Measurements from ENCODE around the gene MICU1.
A peak's percentile ranks its signal among the peaks of the same experiment; 100 is the strongest.
"Not testable (repeated sequence)": the region's sequence is repeated elsewhere in the genome, so short reads cannot be mapped to it uniquely, and the experiment has no call there.

MICU1 gene

DNA sequence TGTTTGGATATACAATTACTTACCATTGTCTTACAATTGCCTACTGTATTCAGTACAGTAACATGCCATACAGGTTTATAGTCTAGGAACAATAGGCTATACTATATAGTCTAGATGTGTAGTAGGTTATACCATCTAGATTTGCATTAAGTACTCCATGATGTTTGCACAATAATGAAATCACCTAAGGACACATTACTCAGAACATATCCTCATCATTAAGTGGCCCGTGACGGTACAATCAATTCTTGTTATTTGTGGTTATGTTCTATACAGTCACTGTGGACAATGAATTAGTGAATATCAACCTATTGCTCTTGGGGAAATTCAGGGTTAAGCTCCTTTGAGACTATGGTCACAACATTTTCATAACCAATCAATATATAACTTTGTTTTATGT lies 75.6 kb downstream of the MICU1 start:
- no peak for DNase-seq

DNA sequence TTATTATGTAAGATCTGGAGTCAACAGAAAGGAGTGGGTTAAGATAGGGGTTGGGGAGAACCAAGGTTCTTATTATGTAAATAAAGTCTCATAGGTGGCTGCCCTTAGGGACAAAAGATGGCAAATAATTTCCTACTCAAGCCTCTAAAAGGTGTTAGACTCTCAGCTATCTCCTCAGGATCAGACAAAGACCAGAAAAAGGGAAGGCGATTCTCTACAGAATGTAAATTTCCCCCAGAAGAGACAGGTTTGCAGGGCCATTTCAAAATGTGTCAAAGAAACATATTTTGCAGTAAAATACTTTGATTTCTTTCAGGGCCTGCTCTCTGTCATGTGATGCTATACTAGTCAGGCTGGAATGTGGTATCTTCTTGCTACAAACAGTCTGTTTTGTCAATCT lies 80.3 kb downstream of the MICU1 start:
- no peak for DNase-seq

DNA sequence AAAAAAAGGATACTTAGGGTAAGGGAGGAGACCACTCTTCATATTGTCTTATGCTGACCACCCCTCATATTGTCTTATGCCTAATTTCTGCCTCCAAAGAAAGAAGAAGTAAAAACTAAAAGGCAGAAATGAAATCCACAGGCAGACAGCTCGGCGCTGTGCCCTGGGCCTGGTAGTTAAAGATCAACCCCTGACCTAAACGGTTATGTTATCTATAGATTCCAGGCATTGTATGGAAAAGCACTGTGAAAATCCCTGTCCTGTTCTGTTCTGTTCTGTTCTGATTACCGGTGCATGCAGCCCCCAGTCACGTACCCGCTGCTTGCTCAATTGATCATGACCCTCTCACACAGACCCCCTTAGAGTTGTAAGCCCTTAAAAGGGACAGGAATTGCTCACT lies 82.0 kb downstream of the MICU1 start:
- not testable (repeated sequence) for DNase-seq

DNA sequence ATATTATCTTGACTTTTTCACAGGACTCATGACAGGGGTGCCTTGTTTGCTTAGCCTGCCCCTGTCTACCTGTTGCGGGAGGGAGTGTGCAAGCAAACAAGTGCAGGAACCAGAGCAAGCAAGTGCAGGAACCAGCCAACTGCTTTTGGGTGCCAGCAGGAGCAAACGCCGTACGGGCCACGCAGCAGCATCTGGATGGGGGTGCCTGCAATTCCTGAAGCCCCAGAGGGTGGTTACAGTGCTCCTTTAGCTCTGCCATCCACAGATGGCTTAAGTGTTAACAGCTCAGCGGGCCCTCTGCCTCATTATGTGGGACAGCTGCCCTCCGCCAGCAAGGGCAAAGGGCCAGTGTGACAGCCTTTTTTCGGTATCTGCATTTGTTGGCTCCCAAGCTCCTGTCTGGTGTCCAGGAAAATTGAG lies 83.5 kb downstream of the MICU1 start:
- DNase-seq = peak; percentile 23

DNA sequence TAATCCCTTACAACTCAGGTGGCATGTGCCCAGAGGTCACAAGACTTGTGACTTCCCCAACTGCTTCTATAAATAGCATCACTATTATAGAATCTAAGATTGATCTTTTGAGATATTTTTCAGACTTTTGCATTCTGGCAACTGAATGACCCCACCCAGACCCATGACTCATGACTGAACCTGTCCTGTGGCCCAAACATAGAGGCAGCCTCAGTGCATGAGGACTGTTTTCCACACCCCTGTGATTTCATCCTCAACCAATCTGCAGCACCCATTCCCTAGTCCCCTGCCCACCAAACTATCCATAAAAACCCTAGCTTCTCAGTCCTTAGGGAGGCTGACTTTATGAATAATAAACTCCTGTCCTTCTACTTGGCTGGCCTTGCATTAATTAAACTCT lies 84.5 kb downstream of the MICU1 start:
- no peak for DNase-seq

DNA sequence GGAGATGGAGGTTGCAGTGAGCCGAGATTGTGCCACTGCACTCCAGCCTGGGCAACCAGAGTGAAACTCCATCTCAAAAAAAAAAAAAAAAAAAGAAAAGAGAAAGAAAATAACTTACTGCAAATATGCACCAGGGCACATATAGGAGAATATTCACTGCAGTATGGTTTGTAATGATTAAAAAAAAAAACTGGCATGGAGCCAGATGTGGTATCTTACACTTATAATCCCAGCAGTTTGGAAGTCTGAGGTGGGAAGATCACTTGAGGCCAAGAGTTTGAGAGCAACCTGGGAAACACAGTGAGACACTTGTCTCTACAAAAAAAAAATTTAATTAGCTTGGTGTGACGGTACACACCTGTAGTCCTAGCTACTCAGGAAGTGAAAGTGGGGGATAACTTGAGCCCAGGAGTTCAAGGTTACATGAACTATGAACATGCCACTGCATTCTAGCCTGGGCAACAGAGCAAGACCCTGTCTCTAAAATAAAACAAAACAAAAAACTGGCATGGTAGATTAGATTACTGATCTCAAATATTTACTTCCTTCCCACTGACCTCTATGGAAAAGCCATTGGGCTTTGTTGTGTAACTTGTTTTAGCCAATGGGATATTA lies 85.6 kb downstream of the MICU1 start:
- no peak for DNase-seq

DNA sequence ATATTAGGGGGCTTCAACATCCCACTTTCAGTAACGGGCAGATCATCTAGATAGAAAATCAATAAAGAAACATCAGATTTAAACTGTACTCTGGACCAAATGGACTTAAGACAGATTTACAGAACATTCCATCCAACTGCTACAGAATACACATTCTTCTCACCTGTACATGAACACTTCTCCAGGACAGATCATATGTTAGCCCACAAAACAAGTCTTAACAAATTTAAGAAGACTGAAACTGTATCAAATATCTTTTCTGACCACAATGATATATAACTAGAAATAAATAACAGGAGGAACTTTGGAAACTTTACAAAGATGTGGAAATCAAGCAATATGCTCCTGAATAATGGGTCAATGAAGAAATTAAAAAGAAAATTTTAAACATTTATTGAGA lies 86.7 kb downstream of the MICU1 start:
- DNase-seq = no peak

DNA sequence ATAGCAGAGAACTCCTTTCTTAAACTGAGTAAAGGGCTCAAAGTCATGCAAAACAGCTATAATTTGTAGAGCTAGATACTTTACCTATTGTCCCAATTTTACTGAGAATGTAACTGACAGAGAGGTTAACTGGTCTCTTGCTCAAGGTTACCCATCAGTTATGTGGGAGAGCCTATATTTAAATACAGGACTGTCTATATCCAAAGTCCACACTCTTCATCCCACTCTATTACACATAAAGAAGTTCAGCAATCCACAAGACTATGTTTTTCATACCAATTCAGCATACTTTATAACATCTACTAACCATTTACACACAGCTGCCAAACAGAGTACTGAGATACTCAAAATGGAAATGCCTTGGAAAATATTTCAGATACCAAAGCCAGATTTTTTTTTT lies 100.2 kb downstream of the MICU1 start:
- DNase-seq = no peak

DNA sequence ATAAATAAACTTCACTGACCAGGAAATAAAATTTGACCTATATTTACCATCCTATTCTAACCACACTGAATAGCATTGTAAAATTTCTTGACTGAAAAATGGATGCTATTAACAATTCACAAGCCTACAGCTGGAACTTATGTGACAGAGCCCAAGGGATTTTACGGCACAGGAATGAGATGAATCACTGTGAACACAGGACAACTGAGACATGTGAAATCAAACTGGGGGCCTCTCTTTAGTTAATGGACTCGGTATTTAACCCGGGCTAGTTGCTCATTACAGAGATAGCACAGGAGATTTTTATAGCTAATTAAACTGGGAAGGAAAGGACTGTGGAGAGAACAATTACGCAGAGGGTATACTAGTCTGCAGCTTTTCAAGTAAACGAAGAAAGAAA lies 100.6 kb downstream of the MICU1 start:
- no peak for DNase-seq

DNA sequence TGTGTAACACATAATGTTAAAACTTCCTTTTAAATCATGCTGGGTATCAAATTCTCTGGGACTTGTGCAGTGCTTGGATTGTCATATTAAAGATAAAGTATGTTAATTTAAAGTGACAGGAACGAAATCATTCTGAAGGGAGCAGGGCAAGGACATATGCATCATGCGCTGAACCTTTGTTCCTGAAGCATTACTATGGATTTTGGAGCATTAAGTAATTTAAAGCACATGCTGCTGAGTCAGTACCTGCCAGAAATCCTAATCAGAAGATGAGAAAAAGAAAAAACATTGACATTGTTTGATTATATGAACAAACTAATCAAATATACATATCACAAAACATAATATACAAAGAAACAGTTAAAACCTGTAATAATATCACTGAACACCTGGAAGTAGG lies 101.4 kb downstream of the MICU1 start:
- DNase-seq = no peak

DNA sequence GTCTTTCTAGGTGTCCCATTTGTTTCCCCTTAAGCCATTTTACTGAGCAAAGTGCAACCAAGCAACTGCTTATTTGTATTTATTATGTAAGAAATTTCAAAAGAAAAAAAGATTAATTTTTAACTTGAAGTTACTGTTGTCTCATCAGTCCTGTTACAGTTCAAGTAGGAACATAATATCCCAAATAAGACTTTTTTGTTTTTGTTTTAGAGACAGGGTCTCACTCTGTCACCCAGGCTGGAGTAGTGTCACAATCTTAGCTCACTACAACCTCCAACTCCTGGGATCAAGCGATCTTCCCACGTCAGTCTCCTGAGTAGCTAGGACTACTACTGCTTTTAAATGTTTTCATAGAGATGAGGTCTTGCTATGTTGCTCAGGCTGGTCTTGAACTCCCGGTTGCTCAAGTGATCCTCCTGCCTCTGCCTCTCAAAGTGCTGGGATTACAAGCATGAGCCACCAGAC lies 101.9 kb downstream of the MICU1 start:
- no peak for DNase-seq

DNA sequence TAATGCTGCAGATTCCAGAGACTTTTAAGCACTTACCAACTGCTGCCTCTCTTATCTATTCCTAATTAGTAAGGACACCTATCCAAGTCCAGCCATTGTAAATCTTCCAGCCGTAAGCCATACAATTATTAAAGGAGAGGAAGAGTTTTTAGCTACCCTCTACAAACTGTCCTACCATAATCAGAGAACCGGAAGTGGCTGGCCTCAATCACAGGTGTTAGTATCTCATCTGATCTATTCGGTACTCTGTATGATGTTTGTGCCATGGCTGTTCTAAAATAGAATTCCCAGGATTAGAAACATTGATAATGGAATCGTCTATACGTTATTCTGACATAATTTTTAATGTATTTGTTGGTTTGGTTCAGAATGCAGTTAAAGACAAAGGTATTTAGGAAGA lies 102.8 kb downstream of the MICU1 start:
- DNase-seq = no peak

DNA sequence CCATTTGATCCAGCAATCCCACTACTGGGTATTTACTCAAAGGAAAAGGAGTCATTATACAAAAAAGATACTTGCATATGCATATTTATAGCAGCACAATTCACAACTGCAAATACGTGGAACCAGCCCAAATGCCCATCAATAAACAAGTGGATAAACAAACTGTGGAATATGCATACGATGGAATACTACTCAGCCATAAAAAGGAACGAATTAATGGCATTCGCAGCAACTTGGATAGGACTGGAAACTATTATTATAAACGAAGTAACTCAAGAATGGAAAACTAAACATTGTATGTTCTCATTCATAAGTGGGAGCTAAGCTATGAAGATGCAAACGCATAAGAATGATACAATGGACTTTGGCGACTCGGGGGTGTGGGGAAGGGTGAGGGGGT lies 108.6 kb downstream of the MICU1 start:
- DNase-seq = no peak

DNA sequence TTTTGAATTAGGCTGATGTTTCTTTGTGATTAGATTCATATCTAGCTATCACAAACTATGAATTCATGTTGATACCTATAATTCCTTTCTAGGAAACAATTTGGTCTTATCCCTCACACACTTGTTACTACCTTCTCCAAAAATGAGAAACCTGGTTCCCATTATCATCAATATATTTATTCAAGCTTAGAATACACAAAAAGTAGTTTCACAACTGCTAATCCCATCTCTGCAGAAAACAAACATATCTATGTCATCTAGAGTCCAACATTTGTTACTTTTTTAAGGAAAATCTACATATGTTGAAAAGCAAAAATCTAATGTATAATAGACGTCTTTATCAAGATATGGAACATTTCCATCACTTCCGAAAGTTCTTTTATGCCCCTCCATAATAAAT lies 110.4 kb downstream of the MICU1 start:
- DNase-seq = no peak

DNA sequence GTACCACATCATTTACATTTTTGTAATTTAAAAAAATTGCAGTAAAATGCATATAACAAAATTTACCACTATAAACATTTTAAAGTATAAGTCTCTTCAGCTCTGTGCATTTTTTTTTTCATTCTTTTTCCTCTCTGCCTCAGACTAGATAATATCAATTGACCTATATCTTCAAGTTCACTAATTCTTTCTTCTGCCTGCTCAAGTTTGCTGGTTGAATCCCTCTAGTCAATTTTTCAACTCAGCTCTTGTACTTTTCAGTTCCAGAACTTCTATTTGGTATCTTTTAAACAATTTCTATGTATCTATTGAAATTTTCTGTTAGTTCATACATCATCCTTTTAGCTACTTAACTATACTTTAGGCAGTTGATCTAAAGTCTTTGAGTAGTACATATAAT lies 112.0 kb downstream of the MICU1 start:
- no peak for DNase-seq

DNA sequence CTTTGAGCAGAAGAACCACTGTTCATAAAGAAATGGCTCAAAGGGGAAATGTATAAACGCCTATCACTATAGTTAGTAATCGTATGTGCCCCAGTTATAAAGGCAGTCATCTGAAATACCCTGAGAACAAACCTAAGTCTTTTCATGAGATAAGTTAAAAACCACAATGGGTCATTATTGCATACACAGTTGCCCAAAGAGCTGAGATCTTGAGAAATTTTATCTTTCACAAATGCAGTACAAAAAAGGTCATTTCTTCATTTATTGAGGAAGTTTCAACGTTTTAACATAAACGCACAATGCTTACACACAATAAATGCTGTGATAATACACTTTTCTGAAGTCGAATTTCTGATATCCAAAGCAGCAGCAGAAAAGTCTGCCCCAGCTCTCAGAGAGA lies 114.4 kb downstream of the MICU1 start:
- DNase-seq = no peak

DNA sequence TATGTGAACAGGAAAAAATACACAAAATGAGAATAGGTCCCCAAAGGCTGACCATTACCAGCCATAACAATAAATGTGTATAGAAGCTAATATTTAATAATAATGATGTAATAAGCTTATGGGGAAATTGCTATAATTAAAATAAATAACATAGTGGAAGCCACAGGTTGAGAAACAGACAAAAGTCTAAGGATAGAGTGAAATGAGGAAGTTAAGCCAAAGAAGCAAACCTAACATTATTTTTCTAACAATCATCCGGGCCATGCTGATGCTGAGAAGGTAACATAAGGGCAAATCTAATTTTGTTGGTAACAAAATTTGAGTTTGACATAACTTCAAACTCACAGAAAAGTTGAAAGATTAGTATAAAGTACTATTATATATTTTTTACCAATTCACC lies 115.9 kb downstream of the MICU1 start:
- no peak for DNase-seq

DNA sequence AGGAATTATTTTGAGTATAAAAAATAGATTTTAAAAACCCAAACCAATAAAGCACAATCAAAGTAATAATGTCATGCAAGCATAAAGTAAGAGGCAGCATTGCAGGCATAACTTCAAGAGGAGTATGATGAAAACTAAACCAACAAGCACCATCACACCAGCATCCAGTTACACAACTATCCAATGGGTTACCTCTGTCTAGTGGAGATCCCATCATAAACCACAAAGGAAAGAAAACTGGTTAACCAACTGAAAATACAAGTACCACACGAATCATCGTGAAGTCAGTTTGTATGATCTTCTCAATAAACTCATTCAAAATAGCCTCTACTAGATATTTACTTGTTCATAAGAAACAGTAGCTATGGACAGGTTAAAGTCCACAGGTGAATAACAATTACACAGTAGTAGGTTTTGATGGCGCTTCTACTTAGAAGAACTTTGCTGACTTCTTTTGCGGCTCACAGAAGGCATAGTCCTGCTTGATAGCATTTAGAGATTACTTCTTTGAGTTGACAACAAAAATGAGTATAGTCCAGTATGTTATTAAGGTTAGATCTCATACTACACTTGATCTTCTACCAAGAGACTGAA lies 116.6 kb downstream of the MICU1 start:
- no peak for DNase-seq

DNA sequence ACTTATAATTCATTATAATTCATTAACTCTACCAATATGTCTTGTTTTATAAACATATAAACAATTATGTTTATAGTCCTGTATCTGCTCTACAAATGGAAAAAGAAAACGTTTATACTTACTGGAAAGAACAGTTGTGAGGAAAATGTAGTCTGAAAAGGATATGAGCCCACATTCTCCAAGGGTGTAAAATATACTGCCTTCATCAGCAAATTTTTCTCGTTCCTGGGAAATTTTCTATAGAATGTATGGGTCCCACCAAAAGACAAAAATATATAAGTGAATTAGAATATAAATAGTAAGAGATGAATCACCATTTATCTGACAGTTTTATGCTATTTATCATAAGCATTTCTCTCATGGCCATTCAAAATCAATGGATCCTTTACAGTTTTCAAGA lies 117.8 kb downstream of the MICU1 start:
- DNase-seq = no peak

DNA sequence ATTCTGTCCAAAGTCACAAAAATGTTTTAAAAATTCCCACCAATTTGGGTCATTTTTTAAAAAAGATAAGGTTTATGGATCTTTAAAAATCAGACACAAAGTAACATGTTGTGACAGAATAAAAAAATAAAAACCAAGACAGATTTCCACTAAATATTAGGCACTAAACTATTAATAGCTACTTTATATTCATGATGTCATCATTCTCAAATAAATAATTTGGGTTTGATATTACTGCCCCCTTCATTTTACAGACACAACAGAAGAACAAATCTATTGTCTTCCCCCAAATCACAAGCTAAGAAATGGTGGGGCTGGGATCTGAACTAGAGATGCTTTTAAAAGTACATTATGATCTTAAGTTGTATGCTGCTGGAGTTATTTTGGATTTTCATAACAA lies 119.4 kb downstream of the MICU1 start:
- no peak for DNase-seq

DNA sequence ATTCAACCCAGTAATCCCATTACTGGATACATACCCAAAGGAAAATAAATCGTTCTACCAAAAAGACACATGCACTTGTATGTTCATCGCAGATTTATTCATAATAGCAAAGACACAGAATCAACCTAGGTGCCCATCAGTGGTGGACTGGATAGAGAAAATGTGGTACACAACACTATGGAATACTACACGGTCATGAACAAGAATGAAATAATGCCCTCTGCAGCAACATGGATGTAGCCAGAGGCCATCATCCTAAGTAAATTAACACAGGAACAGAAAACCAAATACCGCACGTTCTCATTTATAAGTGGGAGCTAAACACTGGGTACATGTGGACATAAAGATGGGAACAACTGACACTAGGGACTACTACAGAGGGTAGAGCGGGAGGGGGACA lies 120.4 kb downstream of the MICU1 start:
- DNase-seq = no peak

DNA sequence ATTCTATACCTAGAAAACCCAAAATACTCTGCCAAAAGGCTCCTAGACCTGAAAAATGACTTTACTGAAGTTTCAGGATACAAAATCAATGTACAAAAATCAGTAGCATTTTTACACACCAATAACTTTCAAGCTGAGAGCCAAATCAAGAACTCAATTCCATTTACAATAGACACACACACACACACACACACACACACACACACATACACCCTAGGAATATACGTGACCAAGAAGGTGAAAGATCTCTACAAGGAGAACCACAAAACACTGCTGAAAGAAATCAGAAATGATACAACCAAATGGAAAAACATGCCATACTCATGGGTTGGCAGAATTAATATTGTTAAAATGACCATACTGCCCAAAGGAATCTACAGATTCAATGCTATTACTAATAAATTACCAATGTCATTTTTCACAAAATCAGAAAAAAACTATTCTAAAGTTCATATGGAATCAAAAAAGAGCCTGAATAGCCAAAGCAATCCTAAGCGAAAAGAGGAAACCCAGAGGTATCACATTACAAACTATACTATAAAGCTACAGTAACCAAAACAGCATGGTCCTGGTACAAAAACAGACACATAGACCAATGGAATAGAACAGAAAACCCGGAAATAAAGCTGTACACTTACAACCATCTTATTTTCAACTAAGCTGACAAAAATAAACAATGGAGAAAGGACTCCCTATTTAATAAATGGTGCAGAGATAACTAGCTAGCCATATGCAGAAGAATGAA lies 122.0 kb downstream of the MICU1 start:
- no peak for DNase-seq

DNA sequence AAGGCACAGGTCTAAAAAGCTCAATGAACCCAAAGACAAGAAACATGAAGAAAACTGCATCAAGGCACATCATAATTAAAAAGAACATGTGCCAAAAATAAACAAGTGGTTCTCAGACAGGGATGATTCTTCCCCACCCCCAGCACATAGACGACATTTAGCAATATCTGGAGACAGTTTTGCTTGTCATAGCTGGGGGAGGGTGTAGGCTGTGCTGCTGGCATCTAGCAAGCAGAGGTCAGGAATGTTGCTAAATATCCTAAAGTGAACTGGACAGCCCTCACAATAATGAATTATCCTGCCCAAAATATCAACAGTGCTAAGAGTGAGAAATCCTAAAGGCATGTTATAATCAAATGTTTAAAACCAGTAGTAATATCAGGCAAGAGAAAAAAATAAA lies 122.6 kb downstream of the MICU1 start:
- DNase-seq = no peak

DNA sequence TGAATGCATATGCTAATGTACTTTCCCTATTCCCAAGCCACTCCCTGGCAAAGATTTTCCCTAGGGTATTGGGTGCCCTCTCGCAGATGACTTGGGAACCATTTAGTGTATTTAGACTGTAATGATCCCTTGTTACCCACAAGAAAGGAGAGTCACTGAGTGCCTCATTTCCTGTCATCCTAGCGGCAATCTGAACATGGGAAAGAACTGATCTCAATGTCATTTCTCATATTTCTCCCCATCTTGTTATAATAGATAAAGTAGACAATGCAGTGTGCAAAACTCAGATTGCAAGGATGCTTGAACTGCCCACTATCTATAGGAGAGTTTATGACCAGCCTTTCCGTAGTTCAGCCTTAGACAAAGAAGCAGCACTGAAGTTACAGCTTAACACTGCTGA lies 123.3 kb downstream of the MICU1 start:
- no peak for DNase-seq

DNA sequence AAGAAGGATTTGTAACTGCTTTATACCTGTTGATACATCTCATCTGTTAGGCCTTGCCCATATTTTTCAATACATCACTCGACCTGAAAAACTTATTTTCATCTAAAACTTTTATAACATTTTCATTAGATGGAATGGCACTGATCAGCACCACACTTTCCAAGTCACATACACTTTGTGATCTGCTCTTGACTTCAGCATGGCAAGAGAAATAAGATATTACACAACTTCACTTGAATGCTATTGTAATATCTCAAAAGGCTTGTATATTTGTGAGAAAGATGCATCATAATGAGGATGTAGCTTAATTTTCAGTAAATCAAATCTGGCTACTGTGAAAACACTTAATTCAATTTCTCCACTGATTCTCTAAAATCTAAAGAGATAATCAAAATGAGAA lies 126.2 kb downstream of the MICU1 start:
- no peak for DNase-seq
